Heart left ventricle (tissue), 16 donors: ENCODE measurements around the gene GIMAP1. TPM values are rescaled to one million over a fixed set of nuclear protein-coding genes. Genes with fewer than 3 reads are reported as not detected.

ENCODE experiments used
- ATAC-seq, 4 donors: fragments of 200-7000 bp; cut with Tn5 transposase; one replicate each; pipeline ENCODE4 v1.9.1; 2020 to 2022; ENCODE audit warnings: moderate library complexity in 4 of 4, mild to moderate bottlenecking in 3 of 4, moderate number of reproducible peaks in 1 of 4
- DNase-seq, 5 donors: peaks; one replicate each; pipeline ENCODE4 v3.0.0-alpha.2; 2020
- H3K27ac ChIP-seq, 12 donors: fragments of 200-600 bp; sonication (generic) in 4 of 12; one replicate each; pipeline versions ENCODE4 v1.5.0 to v1.8.0; 2016 to 2022; ENCODE audit warnings: mild to moderate bottlenecking in 2 of 12
- H3K27me3 ChIP-seq, 9 donors: fragments of 200-600 bp; sonication (generic) in 2 of 9; one replicate each; pipeline versions ENCODE4 v1.5.1 to v1.8.0; 2016 to 2022; ENCODE audit warnings: mild to moderate bottlenecking in 3 of 9
- H3K36me3 ChIP-seq, 9 donors: fragments of 200-600 bp; sonication (generic) in 2 of 9; one replicate each; pipeline versions ENCODE4 v1.5.0 to v1.8.0; 2018 to 2022; ENCODE audit warnings: mild to moderate bottlenecking in 2 of 9
- H3K4me1 ChIP-seq, 12 donors: fragments of 200-600 bp; sonication (generic) in 4 of 12; one replicate each; pipeline versions ENCODE4 v1.5.0 to v1.8.0; 2016 to 2022; ENCODE audit warnings: mild to moderate bottlenecking in 3 of 12
- H3K4me3 ChIP-seq, 12 donors: fragments of 200-600 bp; sonication (generic) in 4 of 12; one replicate each; pipeline versions ENCODE4 v1.5.0 to v1.8.0; 2017 to 2022; ENCODE audit warnings: mild to moderate bottlenecking in 9 of 12, moderate library complexity in 4 of 12
- H3K9me3 ChIP-seq, 12 donors: fragments of 200-600 bp; sonication (generic) in 4 of 12; one replicate each; pipeline versions ENCODE4 v1.5.0 to v1.8.0; 2016 to 2022; ENCODE audit warnings: mild to moderate bottlenecking in 1 of 12
- CTCF ChIP-seq, 12 donors: fragments of 200-600 bp; sonication (generic) in 4 of 12; IDR thresholded peaks; one replicate each; pipeline versions ENCODE4 v1.5.0 to v1.8.0; 2018 to 2022; ENCODE audit warnings: antibody characterized with exemption in 12 of 12, mild to moderate bottlenecking in 5 of 12
- POLR2A ChIP-seq, 2 donors: fragments of 450-650 bp; IDR thresholded peaks; one replicate each; pipeline ENCODE4 v1.6.1; 2017; ENCODE audit warnings: antibody characterized with exemption in 2 of 2, mild to moderate bottlenecking in 2 of 2, moderate library complexity in 2 of 2
- WGBS, 4 donors: extraction: QIAGEN DNeasy Blood & Tissue Kit in 2 of 4; methylation state at CpG; one replicate each; pipeline versions ENCODE4 v1.1.5 to v1.1.7; 2013 to 2018; 5-methylcytosine and 5-hydroxymethylcytosine counted together
- intact Hi-C, 10 donors: fragments of 100-400 bp; cut with DNase I; formaldehyde crosslinking; loops; one replicate each; pipeline versions ENCODE4 v1.11.1 to v1.14.2; 2022
- polyA plus RNA-seq, 2 donors: library from polyadenylated mRNA; stranded (reverse); fragments of 200-250 nt; gene quantifications; one replicate each; pipeline ENCODE4 v1.2.3, GENCODE V29; 2013
- total RNA-seq, 9 donors: library from RNA; depleted of rRNA in 2 of 9; stranded (reverse); fragments of >200 nt in 2 of 9; fragmentation: NEBNext Ultra II Directional in 3 of 9; extraction: Animal tissue kit (Norgen Biotek cat#: 25700) in 3 of 9; gene quantifications; one replicate each; pipeline versions ENCODE4 v1.1.0 to v1.2.4, GENCODE V29; 2016 to 2023
- donor health status: ischemic (EF 13 %, LVEDD 7.1; RV severe dilation, severe dysfunction).
- donor health status: healthy with polysubstance abuse.
- donor health status: DM: no; HTN: yes; CAD: no.
- donor health status: DM: no; HTN: no; CAD: no.
- donor health status: ischemic (EF 25% LVEDD 6.9; RV normal size, moderate dysfunction).
- donor health status: ischemic (EF 25% LVEDD 5.7; RV mildly dilated, moderate dysfunction).
- donor health status: healthy.
- donor health status: DM: yes; HTN: yes; CAD: no.
- donor health status: ischemic (EF 35%, LVEDD 5.7; RV mildly dilated, moderate dysfunction).
- donor health status: nonischemic (EF 11% LVEDD 7.7; RV severe dilation, severe dysfunction).
- donor health status: DM: yes; HTN: yes; CAD: no.
- donor health status: PGD.
- donor health status: ischemic (EF 29% LVEDD 5.4; RV normal size, mild dysfunction).
- donor health status: nonischemic (EF 23%, LVEDD 6.1; RV moderate dilation, normal function).

GIMAP1 gene
- total and polyA plus RNA-seq, 11 donors = 3.4 to 9.7 (median 6.7) TPM

- no peaks in the 10 kb centered on the region for H3K36me3 ChIP-seq
- H3K27ac ChIP-seq = peak overlapping the region; percentile 60 to 90 (median 74)
- DNase-seq = no peak
- peaks cover 0 to 61% (median 41%) of the 10 kb centered on the region in 12 donors for H3K4me1 ChIP-seq
- no peaks in the 10 kb centered on the region for H3K9me3 ChIP-seq
- intact Hi-C loops = loop anchor here in 7 of 10 donors (1.0 to 10.0 kb wide), 11 partner anchors 14 to 470 kb away; partner anchors contain the start of genes GIMAP6 (in 3 of the 7), GIMAP8 (in 2 of the 7), GIMAP7 (in 1 of the 7) and REPIN1 (in 1 of the 7)
- no peak overlapping the region for H3K4me3 ChIP-seq
- no peak for ATAC-seq
- TF ChIP-seq POLR2A (IDR thresholded peaks at IDR 0.05) = no peak
- no peak for TF ChIP-seq CTCF (IDR thresholded peaks at IDR 0.05)
- no peaks in the 10 kb centered on the region for H3K27me3 ChIP-seq
These were observed 38.5 kb downstream of the GIMAP1 start for GRCh38 chr7:150754951-150755350.

- H3K9me3 ChIP-seq = no peaks in the 10 kb centered on the region
- ATAC-seq (peak; percentile 15 to 71 (median 40)), DNase-seq (peak in 3 of 5 donors; percentile 49 to 65 (median 56))
- peak overlapping the region; percentile 60 to 90 (median 74) for H3K27ac ChIP-seq
- 49 to 72% (median 65%) methylated on average over 4 of the region's 4 CpGs for WGBS, 4 donors
- intact Hi-C loops = loop anchor here (2.0 to 10.0 kb wide), 9 partner anchors 15 to 471 kb away; partner anchors contain the start of genes GIMAP6 (in 2 of the 10), GIMAP7 (in 1 of the 10), GIMAP8 (in 1 of the 10) and REPIN1 (in 1 of the 10)
- no peak for TF ChIP-seq POLR2A (IDR thresholded peaks at IDR 0.05)
- no peak for TF ChIP-seq CTCF (IDR thresholded peaks at IDR 0.05)
- H3K36me3 ChIP-seq = no peaks in the 10 kb centered on the region
- H3K4me1 ChIP-seq = peaks cover 0 to 59% (median 41%) of the 10 kb centered on the region in 12 donors
- H3K27me3 ChIP-seq = no peaks in the 10 kb centered on the region
- H3K4me3 ChIP-seq = no peak overlapping the region
These were observed 39.2 kb downstream of the GIMAP1 start for GRCh38 chr7:150755473-150756099.

- no peak for ATAC-seq
These were observed 39.8 kb downstream of the GIMAP1 start for GRCh38 chr7:150756166-150756565.

More at GRCh38 chr7:150756166-150756565, 39.8 kb downstream of the GIMAP1 start:
- Histone ChIP-seq H3K27me3 (no peaks in the 10 kb centered on the region), H3K27ac (peak overlapping the region; percentile 60 to 90 (median 74)), H3K4me1 (peaks cover 0 to 53% (median 40%) of the 10 kb centered on the region in 12 donors), H3K4me3 (no peak overlapping the region), H3K9me3 (peaks cover 0 to 2% (median 0%) of the 10 kb centered on the region in 12 donors), H3K36me3 (no peaks in the 10 kb centered on the region)
- DNase-seq = no peak
- TF ChIP-seq CTCF (IDR thresholded peaks at IDR 0.05) (no peak), POLR2A (IDR thresholded peaks at IDR 0.05) (no peak)
- WGBS, 4 donors = 62 to 95% (median 74%) methylated on average over 3 of the region's 3 CpGs
- intact Hi-C loops = loop anchor here in 9 of 10 donors (2.0 to 10.0 kb wide), 5 partner anchors 124 to 471 kb away; partner anchors contain the start of genes GIMAP6 (in 2 of the 9) and REPIN1 (in 1 of the 9)
